Loucy (cell line): Measurements from ENCODE around the gene CD84.
A peak's percentile ranks its signal among the peaks of the same experiment; 100 is the strongest.

Experiments used
- H2AFZ ChIP-seq: fragments of 200-600 bp; sonication (generic); 2 replicates; pipeline ENCODE4 v1.6.0; 2016; ENCODE audit warnings: antibody characterized with exemption, mild to moderate bottlenecking, low read length, moderate library complexity
- H3F3A ChIP-seq: fragments of 200-600 bp; 2 replicates; pipeline ENCODE4 v1.6.0; 2016; ENCODE audit warnings: antibody characterized with exemption, low read depth, mild to moderate bottlenecking
- H3K27me3 ChIP-seq: fragments of 200-600 bp; sonication (generic); 2 replicates; pipeline ENCODE4 v1.6.1; 2014; ENCODE audit warnings: low read length, mild to moderate bottlenecking; ENCODE audit not compliant: insufficient read depth, poor library complexity, severe bottlenecking
- H3K36me3 ChIP-seq: fragments of 200-600 bp; sonication (generic); 2 replicates; pipeline ENCODE4 v1.6.1; 2016; ENCODE audit warnings: low read length; ENCODE audit not compliant: insufficient read depth
- H3K4me1 ChIP-seq: fragments of 200-600 bp; sonication (generic); 2 replicates; pipeline ENCODE4 v1.5.1; 2014; ENCODE audit warnings: low read length, mild to moderate bottlenecking; ENCODE audit not compliant: insufficient read depth, poor library complexity, severe bottlenecking
- H3K4me2 ChIP-seq: fragments of 200-600 bp; sonication (generic); 2 replicates; pipeline ENCODE4 v1.6.0; 2014; ENCODE audit warnings: antibody characterized with exemption, low read length, low read depth, mild to moderate bottlenecking; ENCODE audit not compliant: poor library complexity, severe bottlenecking
- H3K4me3 ChIP-seq: fragments of 200-600 bp; sonication (generic); 2 replicates; pipeline ENCODE4 v1.5.1; 2014; ENCODE audit warnings: low read length, mild to moderate bottlenecking, mixed read lengths; ENCODE audit not compliant: poor library complexity, severe bottlenecking
- H3K79me2 ChIP-seq: fragments of 200-600 bp; sonication (generic); 2 replicates; pipeline ENCODE4 v1.6.1; 2014; ENCODE audit warnings: low read length; ENCODE audit not compliant: insufficient read depth
- H3K9ac ChIP-seq: fragments of 200-600 bp; sonication (generic); 2 replicates; pipeline ENCODE4 v1.6.0; 2014; ENCODE audit warnings: mild to moderate bottlenecking, low read depth, low read length, moderate library complexity; ENCODE audit not compliant: poor library complexity, severe bottlenecking
- H3K9me2 ChIP-seq: fragments of 200-600 bp; sonication (generic); replicated peaks from 2 replicates; pipeline ENCODE4 v1.6.1; 2016; ENCODE audit warnings: low read depth, low read length, mixed read lengths
- H3K9me3 ChIP-seq: fragments of 200-600 bp; sonication (generic); 2 replicates; pipeline ENCODE4 v1.6.1; 2014; ENCODE audit warnings: mild to moderate bottlenecking, antibody characterized with exemption, low read length, low read depth; ENCODE audit not compliant: insufficient read depth
- H4K20me1 ChIP-seq: fragments of 200-600 bp; sonication (generic); 2 replicates; pipeline ENCODE4 v1.6.0; 2014; ENCODE audit warnings: antibody characterized with exemption, low read length, mild to moderate bottlenecking; ENCODE audit not compliant: insufficient read depth, poor library complexity, severe bottlenecking
- EZH2phosphoT487 ChIP-seq: fragments of 200-600 bp; IDR thresholded peaks from 2 replicates; pipeline ENCODE4 v1.6.1; 2018; ENCODE audit warnings: antibody characterized with exemption, mild to moderate bottlenecking, moderate library complexity, borderline replicate concordance
- TF ChIP-seq, protein P1 (sequence below): fragments of 200-600 bp; sonication (generic); conservative IDR thresholded peaks from 2 replicates; pipeline ENCODE4 v1.5.1; 2014; ENCODE audit warnings: mild to moderate bottlenecking, antibody characterized with exemption, low read length

CD84 gene

GRCh38 chr1:160619742-160620277, 40.5 kb upstream of the CD84 start:
- H3K36me3 ChIP-seq: no peaks in the 10 kb centered on the region
- no peaks in the 10 kb centered on the region for H4K20me1 ChIP-seq
- H3K79me2 ChIP-seq: no peaks in the 10 kb centered on the region
- H3K27me3 ChIP-seq: no peaks in the 10 kb centered on the region
- H3K4me3 ChIP-seq: no peak overlapping the region
- TF ChIP-seq, protein P1, sequence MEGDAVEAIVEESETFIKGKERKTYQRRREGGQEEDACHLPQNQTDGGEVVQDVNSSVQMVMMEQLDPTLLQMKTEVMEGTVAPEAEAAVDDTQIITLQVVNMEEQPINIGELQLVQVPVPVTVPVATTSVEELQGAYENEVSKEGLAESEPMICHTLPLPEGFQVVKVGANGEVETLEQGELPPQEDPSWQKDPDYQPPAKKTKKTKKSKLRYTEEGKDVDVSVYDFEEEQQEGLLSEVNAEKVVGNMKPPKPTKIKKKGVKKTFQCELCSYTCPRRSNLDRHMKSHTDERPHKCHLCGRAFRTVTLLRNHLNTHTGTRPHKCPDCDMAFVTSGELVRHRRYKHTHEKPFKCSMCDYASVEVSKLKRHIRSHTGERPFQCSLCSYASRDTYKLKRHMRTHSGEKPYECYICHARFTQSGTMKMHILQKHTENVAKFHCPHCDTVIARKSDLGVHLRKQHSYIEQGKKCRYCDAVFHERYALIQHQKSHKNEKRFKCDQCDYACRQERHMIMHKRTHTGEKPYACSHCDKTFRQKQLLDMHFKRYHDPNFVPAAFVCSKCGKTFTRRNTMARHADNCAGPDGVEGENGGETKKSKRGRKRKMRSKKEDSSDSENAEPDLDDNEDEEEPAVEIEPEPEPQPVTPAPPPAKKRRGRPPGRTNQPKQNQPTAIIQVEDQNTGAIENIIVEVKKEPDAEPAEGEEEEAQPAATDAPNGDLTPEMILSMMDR: no peak
- TF ChIP-seq EZH2phosphoT487: no peak
- H3K9me3 ChIP-seq: 0 out of 2 replicates have a peak, but pooled peaks cover 3% of the 10 kb centered on the region
- H3K9me2 ChIP-seq: no peaks in the 10 kb centered on the region
- no peak overlapping the region for H3K9ac ChIP-seq
- H2AFZ ChIP-seq: no peak overlapping the region
- H3K4me2 ChIP-seq: no peak overlapping the region
- H3K4me1 ChIP-seq: peaks cover 20% of the 10 kb centered on the region
- H3F3A ChIP-seq: no peaks in the 10 kb centered on the region

DNA sequence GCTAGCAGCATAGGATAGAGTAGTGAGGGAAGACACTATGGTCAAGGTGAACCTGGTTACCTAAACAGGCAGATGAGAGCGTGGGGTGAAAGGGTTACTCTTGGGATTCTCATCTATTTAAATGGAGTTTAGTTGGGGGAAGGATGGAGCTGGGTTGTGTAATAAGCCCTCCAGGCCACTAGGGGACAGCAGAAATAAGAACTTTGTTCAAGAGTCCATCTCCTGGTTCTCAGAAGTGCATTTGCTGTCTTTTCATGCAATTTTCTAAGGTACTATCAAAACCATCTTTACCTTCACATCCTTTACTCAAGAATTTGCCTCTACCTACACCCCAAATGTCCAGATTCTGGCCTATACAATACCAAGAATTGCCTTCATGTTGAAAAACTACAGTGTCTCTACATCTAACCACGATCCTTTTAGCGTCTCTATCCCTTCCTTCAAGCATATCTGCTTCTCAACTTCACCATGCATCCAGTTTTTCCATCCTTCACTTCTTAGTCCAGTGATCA, 39.5 kb upstream of the CD84 start:
- Histone ChIP-seq H3K27me3 (no peaks in the 10 kb centered on the region), H3K4me3 (no peak overlapping the region), H3K36me3 (no peaks in the 10 kb centered on the region), H3K4me1 (peaks cover 14% of the 10 kb centered on the region), H3K4me2 (no peak overlapping the region), H3K9me2 (no peaks in the 10 kb centered on the region), H3F3A (no peaks in the 10 kb centered on the region), H3K9ac (no peak overlapping the region), H3K9me3 (0 out of 2 replicates have a peak, but pooled peaks cover 3% of the 10 kb centered on the region), H2AFZ (peak overlapping the region; percentile 86), H4K20me1 (no peaks in the 10 kb centered on the region), H3K79me2 (no peaks in the 10 kb centered on the region)
- TF ChIP-seq, protein P1: peak; percentile 84
- no peak for TF ChIP-seq EZH2phosphoT487

DNA sequence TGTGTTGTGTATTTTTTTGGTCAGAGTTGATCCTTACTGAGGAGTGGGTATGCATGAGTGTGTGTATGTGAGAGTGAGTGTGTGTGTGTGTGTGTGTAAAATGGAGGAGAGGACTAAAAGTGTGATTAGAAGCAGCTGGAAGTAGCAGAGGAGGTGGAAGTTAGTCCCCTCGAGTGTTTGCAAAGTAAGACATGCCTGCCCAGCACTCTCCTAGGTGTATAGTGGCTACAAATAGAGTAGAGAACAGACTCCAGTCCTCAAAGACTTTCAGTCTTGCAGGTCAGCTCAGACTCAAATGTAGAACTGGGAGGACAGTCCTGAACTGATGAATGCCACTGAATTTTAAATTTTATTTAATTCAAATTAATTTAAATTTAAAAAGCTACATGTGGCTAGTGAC, 39.0 kb upstream of the CD84 start:
- no peaks in the 10 kb centered on the region for H3K9me2 ChIP-seq
- H3K4me2 ChIP-seq: no peak overlapping the region
- H3K4me1 ChIP-seq: peaks cover 10% of the 10 kb centered on the region
- no peaks in the 10 kb centered on the region for H3K79me2 ChIP-seq
- H4K20me1 ChIP-seq: no peaks in the 10 kb centered on the region
- H3K27me3 ChIP-seq: no peaks in the 10 kb centered on the region
- no peak overlapping the region for H3K4me3 ChIP-seq
- 0 out of 2 replicates have a peak, but pooled peaks cover 3% of the 10 kb centered on the region for H3K9me3 ChIP-seq
- H3F3A ChIP-seq: no peaks in the 10 kb centered on the region
- TF ChIP-seq, protein P1: no peak
- no peak for TF ChIP-seq EZH2phosphoT487
- H3K9ac ChIP-seq: no peak overlapping the region
- H3K36me3 ChIP-seq: no peaks in the 10 kb centered on the region
- H2AFZ ChIP-seq: no peak overlapping the region
